ENCODE results near the gene EPS8.

EPS8 gene

GRCh38 chr12:15596174-15596573 is 193.0 kb downstream of the EPS8 start:
- no peak for DNase-seq

GRCh38 chr12:15592934-15593333 is 196.3 kb downstream of the EPS8 start:
- no peak for DNase-seq

- DNase-seq = no peak
These were observed 197.4 kb downstream of the EPS8 start for GRCh38 chr12:15591811-15592210.

GRCh38 chr12:15590180-15590826 is 198.9 kb downstream of the EPS8 start:
- peak; percentile 77 for DNase-seq

GRCh38 chr12:15589328-15590032 is 199.7 kb downstream of the EPS8 start:
- no peak for DNase-seq

- peak; percentile 48 for DNase-seq
These were observed 204.7 kb downstream of the EPS8 start for GRCh38 chr12:15584366-15585041.

- no peak for DNase-seq
These were observed 205.4 kb downstream of the EPS8 start for GRCh38 chr12:15583804-15584203.

GRCh38 chr12:15581006-15581405 is 208.2 kb downstream of the EPS8 start:
- no peak for DNase-seq

GRCh38 chr12:15580431-15580830 is 208.8 kb downstream of the EPS8 start:
- DNase-seq = no peak

GRCh38 chr12:15575671-15576541 is 213.3 kb downstream of the EPS8 start:
- DNase-seq = no peak

- DNase-seq = no peak
These were observed 214.8 kb downstream of the EPS8 start for GRCh38 chr12:15574353-15574752.
